Putamen (tissue), 1 donor: Measurements from ENCODE around the gene DCLRE1A.

Experiments used
- DNase-seq: peaks from one replicate; pipeline ENCODE4 v3.0.0-alpha.2; 2016; ENCODE audit warnings: low spot score

DCLRE1A gene

DNA sequence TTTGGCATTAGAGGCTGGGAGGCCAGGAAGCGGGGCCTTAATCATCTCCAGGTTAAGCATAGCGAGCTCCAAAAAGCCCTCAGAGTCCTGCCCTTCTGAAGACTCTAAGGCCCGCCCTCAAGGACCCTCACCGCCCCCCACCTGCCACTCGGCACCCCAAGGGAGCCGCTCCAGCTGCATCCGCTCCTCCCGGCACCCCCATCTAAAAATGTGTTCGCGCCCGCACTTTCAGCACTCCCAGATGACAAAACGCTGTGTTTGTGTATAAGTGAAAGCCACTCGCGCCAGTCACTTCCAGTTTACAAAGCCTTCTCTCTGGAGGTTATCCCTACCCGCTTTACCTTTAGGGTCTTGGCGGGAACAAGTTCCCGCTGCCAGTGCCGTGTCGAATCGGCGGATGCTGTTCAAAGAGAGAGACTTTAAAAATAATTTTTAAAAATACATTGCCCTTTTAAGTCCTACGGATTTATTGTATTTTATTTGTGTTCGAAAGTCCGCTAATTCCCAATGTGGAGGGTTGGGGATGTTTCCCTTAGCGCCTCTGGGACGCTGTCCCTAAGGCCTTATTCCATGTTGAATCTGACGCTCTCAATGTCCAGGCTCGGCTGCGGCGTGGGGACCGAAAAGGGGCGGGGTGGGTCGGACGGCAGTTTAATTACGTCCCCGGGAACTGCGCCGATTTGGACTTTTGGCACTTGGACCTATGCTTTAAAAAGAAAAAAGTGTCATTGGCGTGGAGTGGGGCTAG lies at the start of gene DCLRE1A, which contains the start of gene NHLRC2:
Gene DCLRE1A, minus strand, starts transcription at position 70 of the 748 bp plus-strand sequence. CDS start 900 bp downstream, outside the sequence.
Gene NHLRC2, plus strand, starts transcription at position 649 of the 748 bp plus-strand sequence. CDS start 212 bp downstream, outside the sequence.
- peak; percentile 86 for DNase-seq

DNA sequence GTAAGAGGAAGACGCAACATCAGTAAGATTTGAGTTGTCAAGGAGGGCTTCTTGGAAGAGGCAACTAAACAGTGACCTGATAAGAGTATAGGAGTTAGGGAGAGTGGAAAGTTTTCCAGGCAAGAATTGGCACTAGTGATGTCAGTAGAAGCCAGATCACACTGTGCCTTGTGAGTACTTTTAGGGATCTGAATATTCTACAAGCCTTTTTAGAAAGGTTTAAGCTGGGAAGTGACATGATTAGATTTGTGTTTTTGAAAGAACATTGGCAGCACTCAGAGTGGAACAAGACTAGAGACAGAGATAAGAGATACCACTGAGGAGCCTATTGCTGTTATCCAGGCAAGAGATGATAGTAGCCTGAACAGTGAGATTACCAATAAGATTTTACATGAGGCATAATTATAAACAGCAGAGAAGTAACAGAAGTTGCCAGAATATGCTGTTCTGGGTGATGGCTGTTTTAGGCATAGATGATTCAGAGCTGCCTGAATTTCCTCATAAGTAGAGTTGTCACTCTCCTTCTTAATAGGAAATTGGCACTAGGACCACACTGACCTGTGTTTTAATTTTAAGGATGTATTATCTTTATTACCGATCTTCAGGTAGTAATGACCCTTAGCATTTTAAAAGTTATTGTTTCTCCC lies 46.2 kb upstream of the DCLRE1A start:
- no peak for DNase-seq

GRCh38 chr10:113897693-113898618 lies 44.1 kb upstream of the DCLRE1A start:
- DNase-seq: no peak

DNA sequence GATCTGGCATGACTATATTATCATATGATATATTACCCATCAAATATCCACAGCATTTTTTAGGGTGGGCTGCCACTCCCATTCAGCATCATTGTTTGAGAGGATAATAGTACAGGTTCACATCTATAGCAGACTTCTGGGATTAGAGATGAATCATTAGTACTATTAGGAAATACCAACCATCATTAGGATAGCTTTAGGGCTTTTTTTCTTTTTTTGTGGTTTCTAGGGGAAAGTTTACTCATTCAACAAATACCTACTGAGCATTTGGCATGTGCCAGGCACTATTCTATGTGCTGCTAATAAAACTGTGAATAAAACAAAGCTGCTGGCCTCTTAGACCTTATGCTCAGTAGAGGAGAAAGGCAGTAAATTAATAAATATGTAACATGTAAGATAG lies 41.1 kb upstream of the DCLRE1A start:
- DNase-seq: no peak

DNA sequence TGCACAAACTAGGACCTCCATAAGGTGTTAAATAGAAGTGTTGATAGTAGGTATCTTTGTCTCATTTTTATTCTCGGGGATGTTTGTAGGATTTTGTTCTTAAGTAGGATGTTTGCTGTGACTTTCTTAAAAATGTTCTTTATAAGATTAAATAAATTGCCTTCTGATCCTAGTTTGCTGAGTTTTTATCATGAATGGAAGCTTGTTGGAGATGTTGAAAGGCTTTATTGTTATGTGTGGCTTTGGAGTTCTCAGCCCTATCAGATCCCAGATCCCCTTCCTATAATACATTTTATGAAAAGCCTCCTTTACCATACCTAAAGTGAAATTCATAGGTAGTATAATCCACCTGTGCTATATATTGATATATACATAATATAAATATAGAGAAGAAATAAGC lies 40.7 kb upstream of the DCLRE1A start:
- DNase-seq: no peak

GRCh38 chr10:113893570-113893969 lies 39.7 kb upstream of the DCLRE1A start:
- no peak for DNase-seq

GRCh38 chr10:113891476-113891875 lies 37.6 kb upstream of the DCLRE1A start:
- DNase-seq: peak; percentile 27

GRCh38 chr10:113890769-113891168 lies 36.9 kb upstream of the DCLRE1A start:
- no peak for DNase-seq

DNA sequence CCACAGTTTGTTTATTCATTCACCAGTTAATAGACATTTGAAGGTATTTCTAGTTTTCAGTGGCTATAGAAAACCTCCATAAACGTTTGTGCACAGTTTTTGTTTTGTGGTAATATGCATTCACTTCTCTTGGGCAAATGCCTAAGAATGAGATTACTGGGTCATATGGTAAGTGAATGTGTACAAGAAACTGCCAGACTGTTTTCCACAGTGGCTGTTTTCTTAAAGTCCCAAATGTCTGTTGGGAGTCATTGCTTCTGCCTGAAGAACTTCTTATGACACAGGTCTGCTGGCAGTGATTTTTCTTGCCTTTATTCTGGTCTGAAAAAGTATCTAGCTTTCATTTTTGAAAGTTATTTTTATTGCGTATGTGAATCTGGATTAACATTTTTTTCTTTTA lies 36.0 kb upstream of the DCLRE1A start:
- DNase-seq: no peak

DNA sequence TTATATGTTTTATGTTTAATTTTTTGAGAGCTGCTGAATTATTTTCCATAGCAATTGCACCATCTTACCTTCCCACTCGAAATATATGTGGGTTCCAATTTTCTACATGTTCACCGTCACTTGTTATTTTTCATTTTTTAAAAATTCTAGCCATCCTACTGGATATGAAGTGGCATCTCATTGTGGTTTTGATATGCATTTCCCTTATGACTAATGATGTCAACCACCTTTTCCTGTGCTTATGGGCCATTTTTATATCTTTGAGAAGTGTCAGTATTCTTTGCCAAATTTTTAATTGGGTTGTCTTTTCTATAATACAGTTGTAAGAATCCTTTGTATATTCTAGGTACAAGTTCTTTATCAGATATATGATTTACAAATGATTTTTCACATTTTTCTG lies 28.4 kb upstream of the DCLRE1A start:
- no peak for DNase-seq

GRCh38 chr10:113880236-113880635 lies 26.4 kb upstream of the DCLRE1A start:
- no peak for DNase-seq

DNA sequence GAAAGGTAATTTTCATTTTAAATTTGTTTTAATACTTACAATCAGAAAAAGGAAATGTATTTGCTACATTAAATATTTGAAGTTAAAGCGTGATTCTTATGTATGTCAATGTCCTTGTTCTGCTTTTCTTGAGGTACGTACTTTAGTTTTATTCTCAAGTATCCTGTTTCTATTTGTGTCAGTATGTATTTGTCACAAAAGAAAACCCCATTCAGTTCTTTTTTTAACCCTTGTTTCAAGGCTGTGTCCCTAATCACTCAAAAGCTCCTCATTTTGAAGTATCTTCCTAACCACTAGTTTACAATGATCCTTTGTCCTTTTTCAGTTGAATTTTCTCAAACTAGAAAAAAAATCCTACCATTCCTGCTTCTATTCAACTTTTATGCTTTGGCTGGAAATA lies 25.8 kb upstream of the DCLRE1A start:
- DNase-seq: no peak

GRCh38 chr10:113876461-113876860 lies 22.6 kb upstream of the DCLRE1A start:
- DNase-seq: no peak

DNA sequence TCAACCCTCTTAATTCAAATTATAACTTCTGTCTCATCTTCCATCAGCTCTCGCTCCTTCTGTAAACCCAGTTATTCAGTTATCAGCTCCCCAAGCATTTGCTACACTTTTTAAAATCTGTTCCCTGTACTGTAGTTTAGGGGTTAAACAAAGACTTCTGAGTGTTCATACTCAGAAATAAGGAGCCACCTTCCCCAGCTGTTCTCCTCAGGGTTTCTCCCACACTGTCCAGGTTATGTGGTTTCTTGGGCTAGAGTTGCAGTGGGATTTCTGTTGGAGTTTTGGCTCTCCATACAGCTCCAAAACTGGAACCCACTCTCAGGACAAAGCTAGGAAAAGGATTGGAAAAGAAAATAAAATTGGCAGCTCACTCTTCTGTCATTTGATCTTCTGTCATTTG lies 21.3 kb upstream of the DCLRE1A start:
- no peak for DNase-seq

DNA sequence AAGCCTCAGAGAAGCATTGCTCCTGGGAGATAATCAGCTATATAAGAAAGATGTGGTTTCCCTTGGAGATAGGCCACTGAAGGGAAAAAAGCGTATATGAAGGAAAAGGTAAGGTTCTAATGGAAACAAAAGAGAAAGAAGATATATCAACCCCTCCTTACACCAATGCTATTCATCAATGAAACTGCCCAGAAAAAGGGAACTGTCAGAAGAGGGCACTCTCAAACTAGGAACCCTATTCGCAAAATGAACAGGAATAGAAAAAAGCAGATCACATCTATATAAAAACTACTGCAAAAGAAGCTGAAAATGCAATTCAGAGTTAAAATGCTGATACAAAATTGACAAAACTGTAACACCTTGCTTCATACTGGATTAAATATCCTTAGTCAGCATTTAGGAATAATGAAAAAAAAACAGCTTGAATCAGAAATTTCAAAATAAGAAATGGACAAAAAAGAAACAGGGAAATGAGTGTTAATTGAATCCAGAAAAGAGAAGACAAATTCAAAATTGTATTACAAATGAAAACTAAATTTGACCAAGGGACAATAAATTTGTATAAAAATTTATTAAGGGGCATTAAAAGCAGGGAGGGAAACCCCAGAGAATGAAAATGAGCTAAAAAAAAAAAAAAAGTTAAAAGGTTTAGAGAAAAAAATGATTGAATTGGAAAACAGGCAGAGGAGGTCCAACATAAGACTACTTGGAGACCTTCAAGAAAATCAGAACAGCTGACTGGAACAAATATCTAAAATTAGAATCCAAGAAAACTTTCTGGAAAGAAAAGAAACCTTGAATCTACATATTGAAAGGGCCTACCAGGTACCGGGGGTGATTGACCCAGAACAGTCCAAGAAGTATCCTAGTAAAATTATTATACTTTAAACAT lies 18.5 kb upstream of the DCLRE1A start:
- no peak for DNase-seq

GRCh38 chr10:113869789-113870188 lies 15.9 kb upstream of the DCLRE1A start:
- no peak for DNase-seq

GRCh38 chr10:113867904-113868303 lies 14.0 kb upstream of the DCLRE1A start:
- no peak for DNase-seq

DNA sequence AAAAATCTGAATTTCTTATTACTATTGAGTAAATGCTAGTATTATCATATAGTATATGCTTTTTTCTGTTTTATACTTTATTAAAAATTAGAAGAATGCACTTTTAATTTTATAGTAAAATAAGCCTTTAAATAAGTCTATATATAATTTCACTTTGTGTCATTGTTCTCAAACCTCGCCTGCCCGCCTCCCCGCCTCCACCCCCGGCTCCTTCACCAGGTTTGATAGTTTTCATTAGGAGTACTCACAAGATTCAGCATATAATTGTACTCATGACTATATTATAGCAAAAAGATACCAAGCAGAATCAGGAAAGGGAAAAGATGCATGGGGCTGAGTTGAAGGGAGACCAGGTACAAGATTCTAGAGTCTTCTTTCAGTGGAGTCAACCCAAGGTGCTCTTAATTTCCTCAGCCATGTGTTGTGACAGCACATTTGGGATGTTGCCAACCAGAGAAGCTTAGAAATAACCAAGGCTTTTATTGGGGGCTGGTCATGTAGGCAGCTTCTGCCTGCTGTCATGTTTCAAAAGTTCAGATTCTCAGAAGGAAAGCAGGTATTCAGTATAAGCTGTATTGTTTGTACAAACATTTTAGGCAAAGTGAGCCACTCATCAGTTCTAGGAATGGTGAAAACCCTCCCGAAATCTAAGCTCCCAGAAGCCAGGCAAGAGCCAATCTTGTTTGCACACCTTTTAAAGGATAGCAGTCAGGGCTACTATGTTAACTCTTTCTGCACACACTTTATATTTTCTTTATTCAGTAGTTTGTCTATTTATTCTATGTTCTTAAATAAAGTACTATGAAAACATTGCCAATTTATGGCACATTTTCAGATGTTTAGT lies 12.9 kb upstream of the DCLRE1A start:
- DNase-seq: no peak

DNA sequence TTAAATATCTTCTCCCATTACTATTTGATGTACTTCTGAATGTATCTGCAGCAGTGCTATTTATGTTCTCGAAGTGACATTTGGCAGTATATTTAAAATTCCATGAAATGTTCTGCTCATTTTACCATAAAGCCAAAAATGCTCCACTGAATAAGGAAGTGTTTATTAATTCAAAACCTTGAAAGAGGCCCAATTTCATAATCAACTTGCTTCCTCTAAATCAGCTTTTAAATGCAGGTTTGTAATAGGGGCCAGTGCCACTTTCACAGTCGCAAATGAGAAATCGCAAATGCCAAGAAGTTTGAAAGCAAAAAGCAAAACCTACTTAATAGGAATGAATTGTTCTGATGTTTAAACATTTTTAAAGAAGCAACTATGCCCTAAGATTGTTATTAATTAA lies 12.0 kb upstream of the DCLRE1A start:
- no peak for DNase-seq

DNA sequence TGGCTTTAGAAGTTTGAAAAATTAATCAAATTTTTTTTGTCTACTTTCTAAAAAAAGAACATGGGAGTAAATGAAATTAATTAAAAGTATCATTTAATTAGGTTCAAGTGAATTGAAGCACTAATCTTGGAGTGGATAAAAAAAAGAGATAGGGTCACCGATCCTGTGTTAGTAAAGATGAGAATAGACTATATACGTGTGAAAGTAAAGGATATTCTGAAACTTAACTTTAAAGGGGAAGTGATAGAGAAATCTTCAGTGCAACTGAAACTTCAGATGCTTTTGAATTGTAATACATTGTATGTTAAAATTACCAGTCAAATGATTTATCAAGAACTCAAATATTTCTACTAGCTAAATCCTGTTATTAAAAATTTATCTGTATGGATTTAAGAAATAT lies 5.4 kb upstream of the DCLRE1A start:
- no peak for DNase-seq

GRCh38 chr10:113858541-113858940 lies 4.7 kb upstream of the DCLRE1A start:
- no peak for DNase-seq
